ENCODE measurements around the gene NFIL3. TPM values are rescaled to one million over a fixed set of nuclear protein-coding genes. Genes with fewer than 3 reads are reported as not detected.

Gene NFIL3
- polyA plus RNA-seq, 3 donors: 31.9 to 35.1 (median 33.8) TPM

GRCh38 chr9:91422758-91423711, 597 bp downstream of the NFIL3 start:
- peak; percentile 45 to 62 (median 48) for DNase-seq (ENCODE audit: low read depth in 3 of 3, low spot score in 2 of 3)

DNA sequence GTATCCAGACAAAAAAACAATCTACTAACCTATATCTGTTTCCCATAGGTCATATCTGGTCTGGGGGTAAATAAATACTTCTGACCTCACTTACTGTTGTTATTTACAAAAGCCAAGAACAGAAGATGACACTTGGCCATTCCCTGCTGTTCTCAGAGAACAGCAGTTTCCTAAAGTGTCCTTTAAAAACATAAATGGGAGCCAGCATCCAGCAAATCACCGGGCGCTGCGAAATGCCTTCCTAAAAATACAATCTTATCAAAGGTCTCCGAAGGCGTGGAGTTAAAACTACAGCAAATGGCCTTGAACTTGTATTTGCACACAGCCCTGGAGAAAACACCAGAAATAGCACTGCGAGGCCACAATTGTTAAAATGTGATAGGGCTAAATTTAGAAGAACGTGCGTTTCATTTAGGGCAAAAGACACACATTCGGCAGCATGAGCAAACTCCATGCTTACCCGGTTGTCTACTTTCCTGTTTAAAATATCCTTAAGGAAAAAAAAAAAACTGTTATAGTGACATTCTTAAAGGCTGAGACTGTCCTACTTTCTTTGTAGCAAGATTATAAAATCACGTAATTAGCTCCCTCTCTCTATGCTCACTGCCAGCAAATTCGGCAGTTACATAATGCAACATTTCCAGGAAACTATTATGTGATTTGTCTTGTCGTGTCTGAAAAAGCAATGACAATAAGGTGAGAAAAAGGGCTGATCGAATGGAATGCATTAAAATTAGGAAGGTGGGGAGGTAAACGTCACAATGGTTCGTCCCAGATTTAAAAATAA, 1.5 kb downstream of the NFIL3 start:
- DNase-seq (ENCODE audit: low read depth in 3 of 3, low spot score in 2 of 3): peak in 2 of 3 donors; percentile 29 to 60

DNA sequence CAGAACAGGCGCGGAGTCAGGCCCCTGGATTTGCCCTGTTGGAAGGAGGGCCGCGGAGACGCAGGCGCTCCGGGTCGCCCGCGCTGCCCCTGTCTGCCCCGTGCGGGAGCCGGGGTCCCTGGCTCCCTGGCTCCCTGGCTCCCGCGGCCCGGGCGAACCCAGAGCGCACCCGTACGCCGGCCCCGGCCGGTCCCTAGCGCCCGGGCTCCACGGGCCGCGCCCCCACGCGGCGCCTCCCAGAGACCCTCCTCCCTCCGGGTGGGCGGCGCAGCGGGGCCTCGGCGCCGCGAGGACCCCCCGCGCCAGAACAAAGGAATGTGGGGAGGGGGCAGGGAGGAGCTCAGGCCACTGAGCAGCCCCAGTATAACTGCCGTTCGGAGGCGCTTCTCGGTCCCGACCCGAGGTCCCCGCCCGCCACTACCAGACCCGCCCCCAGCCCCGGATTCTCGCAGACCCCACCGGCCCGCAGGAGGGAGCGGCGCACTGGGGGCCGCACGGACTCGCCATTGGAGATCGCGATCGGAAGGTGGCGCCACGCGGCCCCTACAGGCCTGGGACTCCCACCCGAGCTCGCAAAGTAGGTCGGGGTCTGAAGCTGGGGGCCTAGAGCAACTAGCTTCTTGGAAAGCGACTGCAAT, 2.4 kb downstream of the NFIL3 start:
- DNase-seq (ENCODE audit: low read depth in 3 of 3, low spot score in 2 of 3): peak; percentile 29 to 59 (median 54)

- peak in 2 of 3 donors; percentile 18 to 31 for DNase-seq (ENCODE audit: low read depth in 3 of 3, low spot score in 2 of 3)
Measured at GRCh38 chr9:91420501-91421127, 3.0 kb downstream of the NFIL3 start.

- DNase-seq (ENCODE audit: low read depth in 3 of 3, low spot score in 2 of 3): no peak
Measured at GRCh38 chr9:91419222-91420191, 4.1 kb downstream of the NFIL3 start.

DNA sequence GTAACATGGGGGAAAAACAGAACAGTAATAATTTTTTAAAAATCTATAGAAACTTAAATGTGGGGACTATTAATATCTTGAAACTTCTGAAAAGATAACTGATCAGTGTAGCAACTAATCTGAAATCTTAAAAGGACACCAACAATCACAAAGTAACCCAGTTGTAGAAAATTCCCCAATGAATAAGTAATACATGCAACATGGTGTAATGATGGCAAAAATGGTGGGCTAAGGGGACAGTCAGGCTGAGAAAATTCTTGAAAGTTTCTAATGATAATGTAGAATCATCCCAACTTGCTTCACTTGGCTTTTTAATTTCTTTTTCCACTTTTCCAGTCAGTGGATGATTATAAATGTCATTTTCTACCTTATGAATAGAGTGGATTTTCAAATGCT, 5.4 kb downstream of the NFIL3 start:
- no peak for DNase-seq (ENCODE audit: low read depth in 3 of 3, low spot score in 2 of 3)

DNA sequence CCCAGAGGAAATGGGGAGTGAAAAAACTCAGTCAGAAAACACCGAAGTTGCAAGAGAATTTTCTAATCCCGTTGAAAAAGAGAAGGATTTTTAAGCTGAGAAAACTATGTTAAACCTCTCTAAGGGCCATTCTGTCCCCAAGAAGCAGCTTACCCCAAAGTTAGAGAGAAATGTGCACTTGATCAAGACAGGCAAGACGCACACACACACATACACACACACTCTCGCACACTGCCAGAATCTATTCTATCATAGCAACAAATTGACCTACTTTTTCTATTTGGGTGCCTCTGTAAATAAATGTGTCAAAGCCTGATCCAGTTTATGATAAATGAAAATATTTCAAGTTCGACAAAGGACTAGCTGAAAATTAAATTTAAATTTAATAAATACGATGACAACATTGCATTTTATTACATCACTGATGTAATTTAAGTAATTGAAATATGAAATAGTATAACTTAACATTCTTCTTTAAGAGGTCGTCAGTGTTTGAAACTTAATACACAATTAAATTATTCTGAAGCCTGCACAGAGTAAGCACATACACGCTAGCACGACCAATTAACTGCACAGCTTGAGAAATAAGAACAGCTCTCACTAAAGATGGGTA, 5.9 kb downstream of the NFIL3 start:
- DNase-seq (ENCODE audit: low read depth in 3 of 3, low spot score in 2 of 3): no peak

GRCh38 chr9:91416096-91416712, 7.4 kb downstream of the NFIL3 start:
- no peak for DNase-seq (ENCODE audit: low read depth in 3 of 3, low spot score in 2 of 3)

- no peak for DNase-seq (ENCODE audit: low read depth in 3 of 3, low spot score in 2 of 3)
Measured at GRCh38 chr9:91415290-91415689, 8.3 kb downstream of the NFIL3 start.

- no peak for DNase-seq (ENCODE audit: low read depth in 3 of 3, low spot score in 2 of 3)
Measured at GRCh38 chr9:91412941-91413340, 10.7 kb downstream of the NFIL3 start.

DNA sequence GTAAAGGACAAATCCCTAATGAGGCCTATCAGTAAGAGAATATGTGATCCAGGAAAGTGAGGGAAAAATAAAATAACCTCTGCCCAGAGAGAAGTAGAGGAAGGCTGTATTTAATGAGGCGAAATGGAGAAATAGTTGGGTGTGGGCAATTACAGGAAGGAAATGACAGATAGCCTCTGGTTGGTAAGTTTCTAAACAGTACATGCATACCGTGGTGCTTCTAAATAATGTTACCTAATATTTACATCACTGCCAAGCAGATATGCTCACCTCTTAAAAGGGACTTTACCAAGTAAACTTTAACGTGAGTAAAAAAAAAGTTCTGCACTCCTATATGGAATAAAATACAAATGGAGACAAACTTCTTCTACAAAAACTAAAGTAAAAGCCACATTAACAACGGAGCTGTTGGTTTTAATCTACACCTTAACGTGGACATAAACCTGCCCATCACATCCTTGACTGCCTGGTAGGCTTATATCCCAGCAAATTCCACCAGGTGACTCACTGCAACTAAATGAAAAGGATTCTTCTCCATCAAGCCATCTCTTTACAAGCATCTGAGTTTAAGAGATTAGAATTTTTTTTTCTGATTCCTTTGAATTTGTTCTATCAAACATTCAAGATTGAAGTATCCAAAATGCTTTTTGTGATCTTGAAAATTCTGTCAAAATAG, 12.4 kb downstream of the NFIL3 start:
- DNase-seq (ENCODE audit: low read depth in 3 of 3, low spot score in 2 of 3): no peak

GRCh38 chr9:91410161-91410560, 13.5 kb downstream of the NFIL3 start:
- no peak for DNase-seq (ENCODE audit: low read depth in 3 of 3, low spot score in 2 of 3)

DNA sequence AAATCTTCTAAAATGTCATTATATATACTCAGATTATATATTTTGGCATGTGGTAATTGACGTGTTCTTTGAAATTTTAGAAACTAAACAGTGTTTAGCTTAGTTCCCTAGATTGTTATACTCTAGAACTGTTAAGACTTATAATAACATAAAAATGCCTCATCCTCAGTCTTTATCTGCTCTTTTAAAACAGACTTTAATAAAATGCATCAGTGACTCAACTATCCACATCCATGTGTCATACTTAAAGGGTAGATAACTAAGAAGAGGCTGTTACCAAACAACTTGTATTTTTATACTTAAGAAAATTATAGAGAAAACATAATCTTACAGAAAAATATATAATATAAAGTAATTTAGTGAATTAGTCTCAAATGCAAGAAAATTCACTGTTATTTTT, 15.2 kb downstream of the NFIL3 start:
- DNase-seq (ENCODE audit: low read depth in 3 of 3, low spot score in 2 of 3): no peak

DNA sequence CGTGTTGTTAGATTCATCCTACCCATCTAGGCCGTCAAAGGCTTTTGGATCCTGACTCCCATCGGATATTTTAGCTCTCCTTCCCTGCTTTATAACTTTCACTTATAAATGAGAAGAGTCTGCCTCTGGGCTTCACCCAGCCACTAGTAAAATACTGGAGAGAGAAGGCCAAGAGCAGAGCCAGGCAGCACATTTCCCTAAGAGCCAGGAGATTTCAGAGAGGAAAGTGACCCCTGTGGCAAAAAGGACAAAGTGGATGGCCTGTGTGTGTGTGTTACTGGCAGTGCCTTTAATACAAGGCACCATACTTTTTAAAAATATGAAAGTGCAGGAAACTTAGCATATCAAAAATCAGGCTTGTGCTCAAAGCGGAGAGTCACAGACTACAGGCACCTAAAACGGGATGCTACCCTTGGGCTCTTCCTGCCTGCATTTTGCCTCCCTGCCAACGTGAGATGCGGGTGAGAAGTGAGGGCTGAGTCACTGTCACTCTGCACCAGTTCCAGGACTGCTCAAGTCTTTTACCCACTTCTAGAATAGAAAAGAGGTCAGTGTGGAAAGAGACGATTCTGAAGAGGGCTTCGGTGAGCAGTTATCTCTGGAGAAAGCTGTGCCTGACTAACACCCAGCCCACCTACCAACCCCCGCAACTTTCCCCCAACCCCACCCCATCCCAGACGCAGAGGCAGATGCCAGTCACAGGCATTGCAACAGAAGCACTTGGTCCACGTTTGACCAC, 15.9 kb downstream of the NFIL3 start:
- no peak for DNase-seq (ENCODE audit: low read depth in 3 of 3, low spot score in 2 of 3)

- no peak for DNase-seq (ENCODE audit: low read depth in 3 of 3, low spot score in 2 of 3)
Measured at GRCh38 chr9:91405343-91406077, 18.1 kb downstream of the NFIL3 start.

- DNase-seq (ENCODE audit: low read depth in 3 of 3, low spot score in 2 of 3): no peak
Measured at GRCh38 chr9:91403665-91404543, 19.7 kb downstream of the NFIL3 start.

Measured in right renal cortex interstitium (tissue), 3 donors.